Calu3 (cell line): ENCODE measurements around the gene SF3B6. TPM values are rescaled to one million over a fixed set of nuclear protein-coding genes. Genes with fewer than 3 reads are reported as not detected.

Experiments used
- BruUV-seq: library from RNA; stranded (reverse); fragments of 400-500 nt; replicated peaks from 2 replicates; lab custom pipeline; 2021; lab: Mats Ljungman, UMichigan
- CTCF ChIA-PET: fragments of 300-600 bp; sonication (Branson Sonifier 250); formaldehyde crosslinking; loops from one replicate; lab custom pipeline; 2022; ENCODE audit warnings: antibody characterized with exemption; lab: Charles Lee
- DNase-seq: peaks from one replicate; pipeline ENCODE4 v3.0.0; 2022
- H3K27ac Mint-ChIP-seq: one replicate; pipeline ENCODE4 v1.8.0; 2022; ENCODE audit warnings: mixed read lengths; ENCODE audit not compliant: unreplicated experiment
- H3K27me3 Mint-ChIP-seq: one replicate; pipeline ENCODE4 v1.8.0; 2022; ENCODE audit warnings: mixed read lengths; ENCODE audit not compliant: unreplicated experiment
- H3K36me3 Mint-ChIP-seq: one replicate; pipeline ENCODE4 v1.8.0; 2022; ENCODE audit warnings: mild to moderate bottlenecking, moderate library complexity, mixed read lengths; ENCODE audit not compliant: insufficient read depth, unreplicated experiment
- H3K4me1 Mint-ChIP-seq: one replicate; pipeline ENCODE4 v1.8.0; 2022; ENCODE audit warnings: mild to moderate bottlenecking, low read depth, mixed read lengths; ENCODE audit not compliant: unreplicated experiment
- H3K4me3 Mint-ChIP-seq: one replicate; pipeline ENCODE4 v1.8.0; 2022; ENCODE audit warnings: mild to moderate bottlenecking, low read depth, moderate library complexity, mixed read lengths; ENCODE audit not compliant: unreplicated experiment
- H3K9me3 Mint-ChIP-seq: one replicate; pipeline ENCODE4 v1.8.0; 2022; ENCODE audit warnings: low read depth, mixed read lengths; ENCODE audit not compliant: unreplicated experiment
- CTCF ChIP-seq: fragments of 200-600 bp; IDR thresholded peaks from one replicate; pipeline ENCODE4 v1.8.0; 2022; ENCODE audit warnings: antibody characterized with exemption; ENCODE audit not compliant: unreplicated experiment
- intact Hi-C: fragments of 100-400 bp; cut with micrococcal nuclease; formaldehyde crosslinking; loops from one replicate; pipeline ENCODE4 v1.10.0; 2022; ENCODE audit not compliant: unreplicated experiment
- total RNA-seq: library from RNA; stranded (reverse); gene quantifications from 2 replicates; pipeline ENCODE4 v1.2.3, GENCODE V29; 2022

The SF3B6 gene
- total RNA-seq, 1 experiment from 2014 or later: 112 TPM

GRCh38 chr2:24049485-24050021 is 26.6 kb downstream of the SF3B6 start, which contains the start of gene FKBP1B:
TSS of gene FKBP1B (plus strand) at chr2:24049741. CDS start at chr2:24049850, 109 bp downstream.
- H3K27ac Mint-ChIP-seq: peak within 1 kb of the TSS; percentile 63
- no peaks in the 10 kb centered on the region for H3K9me3 Mint-ChIP-seq
- TF ChIP-seq CTCF: no peak
- BruUV-seq: no TSS peak
- peak; percentile 75 for DNase-seq
- H3K4me1 Mint-ChIP-seq: peaks cover 9% of the 10 kb centered on the region
- CTCF ChIA-PET: interaction anchor here (1.0 to 1.4 kb wide), 3 partner anchors 16 to 123 kb away, joined by 4 to 5 read pairs (median 4); partner anchors contain the start of genes ATAD2B and SF3B6
- intact Hi-C loops: no loop called here
- peaks cover 29% of the 10 kb centered on the region for H3K36me3 Mint-ChIP-seq
- no peaks in the 10 kb centered on the region for H3K27me3 Mint-ChIP-seq
- no peak within 1 kb of the TSS for H3K4me3 Mint-ChIP-seq

GRCh38 chr2:24048769-24049484 is 27.2 kb downstream of the SF3B6 start:
- CTCF ChIA-PET: interaction anchor here (1.0 kb wide), 2 partner anchors 27 to 122 kb away, joined by 4 to 5 read pairs; partner anchors contain the start of genes ATAD2B and SF3B6
- intact Hi-C loops: no loop called here
- peak overlapping the region; percentile 63 for H3K27ac Mint-ChIP-seq

GRCh38 chr2:24047703-24048033 is 28.5 kb downstream of the SF3B6 start:
- BruUV-seq: no TSS peak
- CTCF ChIA-PET: interaction anchor here (0.5 to 1.8 kb wide), 6 partner anchors 18 to 248 kb away, joined by 3 to 13 read pairs (median 6); partner anchors contain the start of genes ATAD2B, SF3B6 and TP53I3
- peak overlapping the region; percentile 50 for H3K27ac Mint-ChIP-seq
- peak overlapping the region; percentile 88 for H3K4me3 Mint-ChIP-seq
- no peaks in the 10 kb centered on the region for H3K27me3 Mint-ChIP-seq
- H3K9me3 Mint-ChIP-seq: no peaks in the 10 kb centered on the region
- peaks cover 34% of the 10 kb centered on the region for H3K36me3 Mint-ChIP-seq
- intact Hi-C loops: loop anchor here (2.0 kb wide), 1 partner anchor 29 kb away; the partner anchor contains the start of gene SF3B6
- no peak for DNase-seq
- no peak for TF ChIP-seq CTCF
- peaks cover 9% of the 10 kb centered on the region for H3K4me1 Mint-ChIP-seq

More at GRCh38 chr2:24048769-24049484, 27.2 kb downstream of the SF3B6 start:
- Mint-ChIP-seq H3K4me1 (peaks cover 9% of the 10 kb centered on the region), H3K9me3 (no peaks in the 10 kb centered on the region), H3K27me3 (no peaks in the 10 kb centered on the region), H3K4me3 (no peak overlapping the region), H3K36me3 (peaks cover 29% of the 10 kb centered on the region)
- BruUV-seq: no TSS peak
- no peak for TF ChIP-seq CTCF
- no peak for DNase-seq

GRCh38 chr2:24046930-24047702 is 29.0 kb downstream of the SF3B6 start, which contains the start of gene WDCP:
TSS of gene WDCP (minus strand) at chr2:24047391. CDS start at chr2:24039494, 7,897 bp downstream.
- H3K4me3 Mint-ChIP-seq: peak within 1 kb of the TSS; percentile 88
- peak; percentile 94 for DNase-seq
- H3K27me3 Mint-ChIP-seq: no peaks in the 10 kb centered on the region
- H3K27ac Mint-ChIP-seq: peak within 1 kb of the TSS; percentile 50
- H3K9me3 Mint-ChIP-seq: no peaks in the 10 kb centered on the region
- CTCF ChIA-PET: interaction anchor here (0.5 to 1.8 kb wide), 7 partner anchors 13 to 248 kb away, joined by 3 to 13 read pairs (median 4); partner anchors contain the start of genes ATAD2B, SF3B6 and TP53I3
- no peak for TF ChIP-seq CTCF
- peaks cover 9% of the 10 kb centered on the region for H3K4me1 Mint-ChIP-seq
- H3K36me3 Mint-ChIP-seq: peaks cover 34% of the 10 kb centered on the region
- intact Hi-C loops: loop anchor here (2.0 kb wide), 1 partner anchor 30 kb away; the partner anchor contains the start of gene SF3B6
- BruUV-seq: no TSS peak
